Hematopoietic multipotent progenitor cell treated with erythropoietin and hydrocortisone succinate and interleukin-3 and kit ligand, for 4 days (in vitro differentiated cells): ENCODE measurements around the gene PIH1D2.
"Not testable (repeated sequence)": the region's sequence is repeated elsewhere in the genome, so short reads cannot be mapped to it uniquely, and the experiment has no call there.

Experiments used
- DNase-seq: peaks from one replicate; pipeline ENCODE4 v3.0.0-alpha.2; 2015

PIH1D2 gene, protein sequence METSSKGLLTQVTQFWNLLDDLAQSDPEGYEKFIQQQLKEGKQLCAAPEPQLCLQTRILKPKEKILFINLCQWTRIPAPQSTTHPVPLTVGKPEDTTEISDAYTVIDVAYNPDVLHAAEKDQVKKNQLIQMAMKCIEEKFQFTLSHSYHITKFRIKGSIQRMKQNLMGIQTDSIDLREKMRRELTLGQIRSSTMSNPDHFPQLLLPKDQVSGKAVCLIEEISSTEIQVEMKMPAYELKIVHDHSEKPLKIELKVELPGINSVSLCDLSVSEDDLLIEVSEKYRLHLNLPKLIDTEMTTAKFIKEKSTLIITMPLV

DNA sequence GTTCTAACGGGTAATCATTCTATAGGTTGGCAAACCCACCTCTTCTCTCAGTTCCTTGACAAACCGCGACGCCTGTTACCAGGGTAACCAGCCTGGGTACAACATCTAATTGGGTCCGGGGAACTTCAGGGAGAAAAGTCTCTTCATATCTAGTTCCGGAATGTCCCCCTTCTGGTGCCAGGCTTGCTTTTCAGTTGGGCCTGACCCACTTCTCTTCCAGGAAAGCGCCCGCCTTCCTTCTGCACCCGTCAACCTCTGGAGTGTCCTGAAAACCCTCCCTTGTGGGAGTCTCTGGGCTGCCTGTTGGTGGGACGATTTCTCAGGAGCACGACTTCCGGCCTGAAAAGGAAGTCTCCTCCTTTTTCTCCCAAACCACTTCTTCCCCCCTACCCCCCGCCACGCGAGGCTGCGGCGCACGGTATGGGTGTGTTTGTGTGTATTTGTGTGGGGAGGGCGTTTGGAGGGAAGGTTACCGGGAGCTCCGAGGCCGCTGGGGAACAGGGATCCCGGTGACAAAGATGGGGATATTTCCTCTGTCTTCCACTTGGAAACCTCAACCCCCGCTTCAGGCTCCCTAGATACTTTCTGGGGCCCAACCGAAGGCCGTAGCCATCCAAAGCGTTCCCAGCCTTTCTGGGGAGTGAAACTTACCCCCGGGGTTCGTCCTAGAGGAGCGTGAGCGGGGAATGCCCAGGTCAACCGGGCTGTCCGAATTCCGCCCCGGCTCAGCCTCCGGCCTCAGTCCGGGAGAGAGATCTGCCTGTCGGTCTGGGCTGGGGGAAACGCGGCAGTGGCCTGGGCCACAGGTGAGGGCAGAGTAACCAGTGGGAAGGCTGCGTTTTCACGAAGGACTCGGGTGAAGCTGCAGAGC lies at the start of gene PIH1D2, which contains the start of gene NKAPD1:
TSS of gene PIH1D2 (minus strand) at position 77 of the 871 bp plus-strand sequence. CDS start 843 bp downstream, outside the sequence.
TSS of gene NKAPD1 (plus strand) at position 359 of the 871 bp plus-strand sequence. CDS start 1,276 bp downstream, outside the sequence.
- peak; percentile 94 for DNase-seq

DNA sequence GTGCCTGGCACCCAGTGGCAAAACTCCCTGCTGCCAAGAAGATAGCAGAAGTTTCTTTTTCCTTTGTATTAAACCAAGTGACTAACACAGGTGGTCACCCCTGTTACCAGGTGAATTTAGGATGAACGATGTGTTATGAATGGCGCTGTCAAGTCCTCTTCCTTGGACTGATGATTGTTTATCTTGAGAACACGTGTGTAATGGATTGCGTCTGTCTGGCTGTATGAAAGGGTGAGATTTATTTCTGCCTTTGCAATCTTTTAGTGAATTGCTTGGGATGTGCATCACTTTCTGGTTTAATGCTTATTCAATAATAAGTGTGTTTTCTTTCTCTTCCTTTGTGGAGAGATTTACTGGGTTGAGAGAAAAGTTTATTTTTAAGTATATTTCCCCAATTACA lies 49.3 kb upstream of the PIH1D2 start:
- no peak for DNase-seq

DNA sequence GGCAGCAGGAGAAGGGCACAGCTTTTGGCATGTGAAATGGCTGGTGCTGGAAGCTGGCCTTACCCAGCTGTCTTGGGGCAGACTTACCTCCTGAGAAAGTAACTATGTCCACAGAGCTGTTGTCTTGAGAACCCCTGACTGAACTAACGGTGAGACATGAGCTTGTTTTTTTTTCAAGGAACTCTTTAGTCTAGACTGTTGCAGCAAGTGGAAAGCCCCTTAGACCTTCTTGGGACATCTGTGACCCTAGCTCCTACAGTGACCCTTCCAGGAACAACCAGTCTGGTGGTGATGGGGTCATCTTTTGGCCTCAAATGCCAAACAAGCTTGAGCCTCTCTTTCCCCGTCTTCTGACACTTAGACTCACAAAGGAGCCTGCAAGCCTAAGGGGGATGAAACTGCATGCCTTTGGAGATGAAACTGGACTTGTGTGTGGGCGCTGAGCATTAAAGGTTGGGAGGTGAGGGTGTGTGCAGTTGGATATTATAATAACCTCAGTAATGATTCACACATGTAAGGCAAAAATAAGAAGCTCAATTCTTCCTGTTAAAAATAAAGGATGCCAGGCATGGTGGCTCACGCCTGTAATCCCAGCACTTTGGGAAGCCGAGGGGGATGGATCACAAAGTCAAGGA lies 48.3 kb upstream of the PIH1D2 start:
- DNase-seq = no peak

DNA sequence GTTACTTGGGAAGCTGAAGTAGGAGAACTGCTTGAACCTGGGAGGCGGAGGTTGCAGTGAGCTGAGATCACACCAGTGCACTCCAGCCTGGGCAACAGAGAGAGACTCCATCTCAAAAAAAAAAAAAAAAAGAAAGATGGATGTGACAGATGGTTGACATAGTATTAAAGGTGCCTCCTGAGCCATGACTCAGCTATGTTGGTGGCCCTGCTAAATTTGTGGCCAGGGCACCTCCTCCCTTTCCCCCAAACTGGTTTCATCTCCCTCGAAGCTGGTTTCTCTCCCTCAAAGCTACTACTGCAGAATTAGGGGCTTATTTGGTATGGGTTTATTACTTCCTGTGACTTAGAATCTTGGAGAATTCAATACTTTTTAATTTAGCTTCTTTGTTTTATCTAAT lies 44.4 kb upstream of the PIH1D2 start:
- no peak for DNase-seq

DNA sequence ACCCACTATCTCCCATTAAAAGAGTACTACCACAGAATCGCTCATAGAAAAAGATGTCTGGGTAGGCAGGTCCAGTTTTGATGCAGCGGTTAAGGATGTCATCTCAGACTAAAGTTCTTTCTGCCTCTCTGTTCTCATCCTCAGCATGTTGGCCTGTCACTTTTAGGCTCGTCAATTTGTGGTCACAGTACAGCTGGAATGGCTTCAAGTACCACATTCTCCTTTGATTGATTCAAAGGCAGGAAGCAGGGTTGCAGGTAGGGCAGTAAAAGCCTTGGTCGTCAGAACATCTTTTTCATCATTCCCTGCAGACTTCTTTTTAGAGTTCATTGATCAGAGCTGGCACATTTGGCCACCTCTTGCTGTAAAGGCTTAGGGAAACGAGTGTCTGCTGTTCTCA lies 41.6 kb upstream of the PIH1D2 start:
- DNase-seq = no peak

DNA sequence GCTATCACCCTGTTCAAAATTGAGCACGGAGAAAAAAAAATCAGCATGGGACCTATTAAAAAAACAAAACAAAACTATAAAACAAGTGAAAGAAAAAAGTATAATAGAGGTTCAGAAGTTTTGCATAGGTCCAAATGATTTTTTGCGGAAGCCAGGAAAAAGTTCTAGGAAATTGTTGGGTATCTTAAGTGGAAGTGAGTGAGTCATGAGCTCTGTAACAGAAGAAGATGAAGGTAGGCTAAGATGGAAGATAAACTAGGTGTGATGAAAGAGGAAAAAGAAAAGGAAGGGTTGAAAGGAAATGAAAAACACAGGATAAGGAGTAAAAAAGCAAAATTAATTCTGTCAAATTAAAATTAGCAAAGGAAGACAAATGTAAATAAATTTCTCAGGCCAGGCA lies 40.6 kb upstream of the PIH1D2 start:
- DNase-seq = no peak

DNA sequence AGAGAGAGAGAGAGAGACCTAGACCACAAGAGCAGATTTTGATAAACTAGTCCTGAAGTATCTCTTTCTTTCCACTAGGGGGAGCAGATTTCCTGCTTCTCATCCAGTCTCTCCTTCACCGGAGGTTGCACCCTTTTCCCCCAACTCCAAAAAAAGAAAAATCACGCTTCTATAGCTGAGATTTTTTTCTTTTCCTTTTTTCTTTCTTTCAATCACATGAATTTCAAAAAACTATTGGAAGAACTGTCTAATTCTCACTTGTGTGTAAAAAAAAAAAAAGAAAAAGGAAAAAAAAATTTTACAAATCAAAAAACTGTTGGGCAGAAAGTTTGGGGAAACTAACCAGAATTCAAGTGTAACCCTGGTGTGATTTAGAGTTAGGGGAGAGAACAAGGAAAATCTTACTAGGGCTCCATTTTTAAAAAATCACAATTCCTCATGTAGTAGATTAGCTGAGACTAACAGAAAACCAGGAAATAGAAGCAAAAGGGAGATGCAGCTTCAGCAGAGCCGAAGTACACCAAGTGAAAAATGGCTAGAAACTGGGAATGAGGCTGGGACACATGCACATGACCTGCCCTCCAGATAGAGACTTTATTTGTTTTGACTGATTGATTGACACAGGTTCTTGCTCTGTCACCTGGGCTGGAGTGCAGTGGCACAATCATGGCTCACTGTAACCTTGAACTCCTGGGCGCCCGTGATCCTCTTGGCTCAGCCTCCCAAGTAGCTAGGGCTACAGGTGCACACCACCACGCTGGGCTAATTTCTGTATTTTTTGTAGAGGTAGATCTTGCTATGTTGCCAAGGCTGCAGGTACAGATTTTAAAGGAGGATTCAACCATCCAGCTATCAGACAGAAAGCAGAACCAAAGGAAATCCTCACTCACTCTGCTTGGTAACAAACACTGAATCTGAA lies 40.0 kb upstream of the PIH1D2 start:
- peak; percentile 86 for DNase-seq

DNA sequence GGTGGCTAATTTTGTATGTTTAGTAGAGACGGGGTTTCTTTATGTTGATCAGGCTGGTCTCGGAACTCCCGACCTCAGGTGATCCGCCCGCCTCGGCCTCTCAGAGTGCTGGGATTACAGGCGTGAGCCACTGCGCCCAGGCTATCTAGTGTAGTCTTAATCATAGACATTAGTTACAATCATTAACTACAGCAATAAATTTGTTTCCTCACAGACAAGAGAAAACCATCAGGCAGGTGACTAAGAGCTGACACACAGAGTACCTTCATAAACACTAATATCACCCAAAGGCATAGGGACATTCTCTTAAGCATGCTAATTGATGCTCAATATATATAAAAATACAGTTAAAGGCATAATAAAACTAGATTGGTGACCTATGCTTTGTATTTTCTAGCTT lies 32.3 kb upstream of the PIH1D2 start:
- no peak for DNase-seq

DNA sequence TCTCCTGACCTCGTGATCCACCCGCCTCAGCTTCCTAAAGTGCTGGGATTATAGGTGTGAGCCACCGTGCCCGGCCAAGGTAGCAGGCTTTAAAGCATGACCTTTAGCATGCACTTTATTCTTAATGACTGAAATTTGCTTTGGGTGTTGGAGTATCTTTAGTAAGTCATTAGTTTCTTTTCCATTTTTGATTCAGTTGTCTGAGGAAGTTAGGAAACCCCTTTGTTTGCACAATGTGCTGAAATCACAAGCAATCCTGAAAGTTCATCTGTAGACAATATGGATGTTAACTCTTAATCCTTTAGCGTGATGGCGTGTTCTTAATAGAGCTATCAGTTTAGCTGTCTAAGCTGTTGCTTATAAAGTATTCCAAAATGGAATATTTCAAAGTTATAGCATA lies 29.6 kb upstream of the PIH1D2 start:
- DNase-seq = no peak

DNA sequence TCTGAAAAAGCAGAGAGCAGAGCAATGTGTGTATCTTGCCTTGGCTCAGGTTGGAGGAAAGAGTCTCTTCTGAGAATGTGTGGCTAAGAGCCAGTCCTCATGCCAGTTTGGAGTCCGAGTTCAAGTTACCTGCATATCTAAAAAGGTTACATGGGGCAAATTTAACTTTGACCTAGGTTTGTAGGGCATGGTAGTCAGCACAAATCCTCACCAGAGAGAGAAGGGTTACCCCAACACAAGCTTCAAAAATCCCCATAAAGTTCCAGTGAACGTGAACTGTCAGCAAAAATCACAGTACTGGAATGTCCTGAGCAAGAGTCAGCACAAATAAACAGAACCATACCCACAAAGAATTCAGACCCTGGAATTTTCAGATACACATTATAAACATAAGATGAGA lies 26.6 kb upstream of the PIH1D2 start:
- no peak for DNase-seq

DNA sequence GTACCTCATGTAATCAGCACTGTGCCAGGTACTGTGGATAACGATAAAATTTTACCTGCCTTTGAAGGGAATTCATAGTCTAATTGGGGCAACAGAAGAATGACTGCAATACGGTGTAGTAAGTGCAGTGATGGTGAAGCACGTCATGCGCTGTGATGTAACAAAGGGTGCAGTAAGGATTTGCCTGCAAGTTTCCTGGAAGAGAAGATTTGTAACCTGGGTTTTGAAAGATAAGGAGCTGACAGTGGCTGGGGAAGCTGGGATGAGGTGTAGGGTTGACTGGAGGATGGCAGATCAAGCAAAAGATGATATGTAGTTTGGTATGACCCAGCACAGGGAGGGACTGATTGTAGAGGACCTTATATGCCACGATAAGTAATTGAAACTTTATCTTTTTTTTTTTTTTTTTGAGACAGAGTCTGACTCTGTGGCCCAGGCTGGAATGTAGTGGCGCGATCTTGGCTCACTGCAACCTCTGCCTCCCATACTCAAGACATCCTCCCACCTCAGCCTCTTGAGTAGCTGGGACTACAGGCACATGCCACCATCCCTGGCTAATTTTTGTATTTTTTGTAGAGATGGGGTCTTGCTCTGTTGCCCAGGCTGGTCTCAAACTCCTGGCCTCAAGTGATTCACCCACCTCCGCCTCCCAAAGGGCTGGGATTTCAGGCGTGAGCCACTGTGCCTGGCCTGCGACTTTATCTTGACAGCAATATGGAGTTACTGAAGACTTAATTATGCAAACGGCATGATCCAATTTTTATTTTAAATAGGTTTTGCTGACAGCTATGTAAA lies 24.1 kb upstream of the PIH1D2 start:
- DNase-seq = no peak

DNA sequence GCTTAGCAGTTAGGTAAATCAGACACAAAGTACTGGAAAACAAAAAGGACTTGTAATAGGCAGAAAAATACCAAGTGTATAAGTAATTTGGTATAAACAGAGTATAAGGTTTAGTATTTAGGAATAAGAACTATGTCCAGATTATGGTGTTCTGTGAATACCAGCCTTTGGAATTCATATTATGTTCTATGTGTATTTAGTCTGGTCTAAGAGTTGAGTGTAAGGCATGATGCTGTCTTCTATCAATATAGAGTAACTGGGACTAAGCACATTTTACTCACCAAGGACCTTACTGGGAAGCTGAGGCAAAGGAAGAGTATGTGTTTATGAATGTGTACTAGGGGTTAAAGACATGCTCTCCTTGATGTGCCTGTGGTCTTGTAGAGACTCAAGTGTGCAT lies 22.4 kb upstream of the PIH1D2 start:
- DNase-seq = no peak

DNA sequence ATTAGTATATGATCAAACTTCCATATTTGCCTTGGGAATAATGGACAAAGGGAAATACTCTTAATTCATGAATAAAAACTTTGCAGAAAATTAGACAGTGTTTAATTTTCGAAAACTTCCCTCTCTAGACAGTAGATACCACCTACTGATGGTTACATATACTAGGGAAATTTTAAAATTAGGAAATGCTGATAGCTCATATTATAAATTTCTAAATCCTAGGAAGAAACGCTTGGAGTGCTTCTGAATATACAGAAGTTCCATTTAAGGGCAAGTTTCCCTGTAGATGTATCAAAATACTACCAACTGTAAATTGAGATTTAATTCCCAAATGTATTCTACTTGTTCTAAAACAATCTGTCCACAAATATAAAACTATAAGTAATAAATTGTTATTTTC lies 21.5 kb upstream of the PIH1D2 start:
- not testable (repeated sequence) for DNase-seq

DNA sequence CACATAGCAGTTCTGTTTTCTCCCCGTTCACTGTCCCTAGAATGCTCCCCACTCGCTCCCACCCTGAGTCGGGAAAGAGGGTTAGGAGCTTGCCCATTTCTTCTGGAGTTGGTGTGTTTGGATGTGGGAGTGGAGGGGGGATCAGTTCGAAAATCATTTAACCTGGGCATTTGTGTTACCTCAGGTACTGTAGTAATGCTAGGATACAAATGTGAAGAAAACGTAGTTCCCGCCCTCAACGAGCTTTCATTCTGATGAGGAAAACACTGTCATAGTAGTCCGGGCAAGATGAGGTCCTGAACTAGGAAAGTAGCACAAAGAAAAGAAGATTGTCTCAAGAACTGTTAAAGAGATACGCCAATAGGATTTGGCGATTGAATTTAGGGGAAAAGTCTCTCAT lies 13.4 kb upstream of the PIH1D2 start:
- peak; percentile 21 for DNase-seq

DNA sequence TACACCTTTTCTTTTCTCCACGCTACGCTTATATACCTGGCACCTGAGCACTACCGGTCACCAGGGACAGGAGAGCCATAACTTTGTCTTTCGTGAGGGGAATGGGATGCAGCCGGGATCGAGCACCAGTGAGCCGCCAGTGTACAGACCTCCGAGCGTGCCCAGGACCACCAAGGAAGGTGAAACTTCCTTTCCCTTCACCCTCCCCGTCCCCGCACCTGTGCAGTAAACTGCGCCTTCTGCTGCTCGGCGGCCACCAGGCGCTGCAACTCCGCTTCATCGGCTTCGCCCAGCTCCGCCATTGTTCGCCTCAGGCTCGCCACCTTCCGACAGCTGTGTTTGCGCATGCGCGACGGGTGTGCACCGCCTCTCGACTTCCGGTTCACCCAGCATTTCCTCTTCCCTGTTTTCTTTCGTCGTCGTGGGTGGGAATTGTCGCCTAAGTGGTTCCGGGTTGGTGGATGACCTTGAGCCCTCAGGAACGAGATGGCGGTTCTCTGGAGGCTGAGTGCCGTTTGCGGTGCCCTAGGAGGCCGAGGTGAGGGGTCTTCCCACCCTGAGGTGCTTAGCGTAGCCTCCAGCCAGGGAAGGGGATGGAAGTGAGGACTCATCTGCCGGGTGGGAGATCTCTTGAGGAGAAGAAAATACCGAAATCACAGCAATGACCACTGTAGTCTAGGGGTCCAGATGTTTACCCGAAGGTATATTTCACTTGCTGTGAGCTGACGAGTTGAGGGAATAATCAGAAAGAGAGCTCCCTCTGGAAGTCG lies 12.8 kb upstream of the PIH1D2 start, which contains the start of the genes SDHD and TIMM8B:
TSS of gene SDHD (plus strand) at position 452 of the 770 bp plus-strand sequence. CDS start at position 487, 35 bp downstream.
TSS of gene TIMM8B (minus strand) at position 335 of the 770 bp plus-strand sequence. CDS start at position 302, 33 bp downstream.
- DNase-seq = peak; percentile 99

DNA sequence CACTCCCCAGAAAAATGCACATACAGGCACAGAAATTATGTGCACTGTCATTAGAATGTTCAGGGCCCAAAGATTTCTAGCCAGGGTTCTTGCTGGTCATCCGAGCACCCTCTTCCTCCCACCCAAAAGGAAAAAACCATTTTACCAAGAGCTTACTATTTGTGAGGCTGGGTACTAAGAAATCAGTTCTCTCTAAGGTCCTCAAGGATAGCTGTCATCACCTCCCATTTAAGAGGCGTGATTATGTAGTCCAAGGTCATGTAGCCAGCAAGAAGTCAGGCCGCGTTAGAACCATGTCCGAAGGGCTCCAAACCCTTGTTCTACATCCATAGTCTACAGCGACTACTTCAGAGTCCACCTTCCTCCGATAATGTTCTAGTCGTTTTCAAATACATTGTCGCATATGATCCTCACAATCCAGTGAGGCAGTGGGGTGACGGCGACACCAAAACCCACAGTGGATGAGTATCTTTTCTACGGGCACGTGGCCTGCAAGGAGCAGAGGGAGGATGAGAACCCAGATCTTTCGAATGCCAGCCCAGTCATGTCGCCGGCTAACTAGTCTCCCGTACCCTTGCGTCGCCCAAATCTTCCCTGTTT lies 12.1 kb upstream of the PIH1D2 start:
- peak; percentile 73 for DNase-seq

DNA sequence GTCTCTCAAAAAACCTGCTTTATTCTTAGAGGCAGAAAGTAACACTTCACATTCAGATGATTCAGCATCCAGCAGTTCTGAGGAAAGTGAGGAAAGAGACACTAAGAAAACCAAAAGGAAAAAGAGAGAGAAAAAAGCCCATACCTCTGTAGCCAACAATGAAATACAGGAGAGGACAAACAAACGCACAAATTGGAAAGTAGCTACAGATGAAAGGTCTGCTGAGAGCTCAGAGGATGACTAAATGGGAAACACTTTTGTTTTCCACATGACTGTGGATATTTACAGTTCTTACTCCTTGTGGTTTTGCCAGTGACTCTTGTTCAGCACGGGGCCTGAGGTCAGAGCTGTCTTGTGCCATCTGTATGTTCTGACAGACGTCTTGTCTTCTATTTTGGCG lies 8.9 kb upstream of the PIH1D2 start:
- no peak for DNase-seq

DNA sequence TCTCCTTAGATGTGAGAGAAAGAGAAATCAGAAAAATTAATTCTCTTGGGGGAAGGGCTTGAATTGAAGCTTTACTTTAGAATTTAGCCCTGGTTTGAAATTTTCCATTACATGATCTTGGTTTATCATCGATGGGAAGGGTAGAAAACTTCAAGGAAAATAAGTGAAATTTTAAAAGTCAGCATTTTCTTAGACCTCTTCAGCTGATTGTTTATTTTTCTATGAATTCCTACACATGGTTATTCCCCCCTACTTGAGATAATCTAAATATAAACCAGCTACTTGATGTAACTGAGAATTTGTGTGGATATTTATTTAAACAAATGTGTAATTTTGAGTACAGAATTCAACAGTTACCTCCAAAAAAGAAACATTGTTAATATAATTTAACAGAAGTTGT lies 10.9 kb downstream of the PIH1D2 start:
- no peak for DNase-seq

DNA sequence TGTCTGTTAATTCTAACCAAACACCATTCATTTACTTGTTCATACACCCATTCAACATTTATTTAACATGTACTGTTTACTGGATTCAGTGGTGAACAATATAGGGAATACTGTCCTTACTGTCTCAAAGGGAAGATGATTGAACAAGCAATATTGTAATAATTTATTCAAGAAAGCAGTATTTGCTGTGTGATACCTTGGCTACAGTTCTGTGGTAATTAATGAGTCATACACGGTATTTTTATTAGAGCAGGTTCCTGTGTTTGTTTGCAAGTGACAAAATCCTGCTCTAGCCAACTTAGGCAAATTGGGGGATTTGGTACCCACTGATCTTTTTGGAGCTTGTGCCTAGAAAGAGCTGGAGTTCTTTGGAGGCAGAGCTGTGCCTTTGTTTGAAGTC lies 15.7 kb downstream of the PIH1D2 start:
- no peak for DNase-seq

DNA sequence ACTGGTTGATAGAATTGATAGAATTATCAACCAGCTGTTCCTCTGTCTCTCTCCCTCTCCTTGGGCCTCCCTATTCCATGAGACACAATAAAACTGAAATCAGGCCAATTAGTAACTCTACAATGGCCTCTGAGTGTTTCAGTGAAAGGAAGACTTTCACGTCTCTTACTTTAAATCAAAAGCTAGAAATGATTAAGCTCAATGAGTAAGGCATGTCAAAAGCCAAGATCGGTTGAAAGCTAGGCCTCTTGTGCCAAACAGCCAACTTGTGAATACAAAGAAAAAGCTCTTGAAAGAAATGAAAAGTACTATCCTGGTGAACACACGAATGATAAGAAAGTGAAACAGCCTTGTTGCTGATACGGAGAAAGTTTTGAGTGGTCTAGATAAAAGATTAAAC lies 16.6 kb downstream of the PIH1D2 start:
- DNase-seq = no peak
